Ecto neural progenitor cell (in vitro differentiated cells): Measurements from ENCODE around the gene ADCY5.

ENCODE experiments used
- DNase-seq: peaks from one replicate; pipeline ENCODE4 v3.0.0-alpha.2; 2018; ENCODE audit warnings: low spot score

Gene ADCY5

GRCh38 chr3:123406598-123406997, 42.3 kb downstream of the ADCY5 start:
- no peak for DNase-seq

DNA sequence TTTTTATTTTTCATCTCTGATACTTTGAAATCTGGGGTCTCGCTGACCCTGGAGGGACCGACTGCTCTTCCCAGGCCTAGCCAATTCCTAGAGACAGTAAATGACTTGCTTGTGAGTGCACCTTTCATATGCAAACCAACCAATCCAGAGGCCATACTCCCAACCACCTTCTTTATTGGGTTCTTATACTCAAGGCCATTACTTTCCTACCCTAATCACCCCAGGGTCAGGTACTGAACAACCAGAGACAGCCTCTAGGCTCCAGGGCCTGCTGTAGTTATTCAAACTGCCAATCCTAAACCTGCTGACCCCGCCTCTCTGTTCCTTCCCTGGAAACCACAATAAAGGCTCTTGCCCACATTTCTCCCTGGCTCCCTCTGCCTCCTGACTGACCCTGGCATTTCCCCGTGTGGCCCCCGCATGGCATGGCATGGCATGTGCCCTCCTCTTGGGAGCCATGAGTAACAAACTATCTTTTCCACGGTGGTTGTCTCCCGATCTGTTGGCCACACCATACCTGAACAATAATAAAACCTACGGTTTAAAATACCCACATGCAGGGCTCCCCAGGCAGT, 42.9 kb downstream of the ADCY5 start:
- DNase-seq: no peak

GRCh38 chr3:123405021-123405420, 43.9 kb downstream of the ADCY5 start:
- no peak for DNase-seq

DNA sequence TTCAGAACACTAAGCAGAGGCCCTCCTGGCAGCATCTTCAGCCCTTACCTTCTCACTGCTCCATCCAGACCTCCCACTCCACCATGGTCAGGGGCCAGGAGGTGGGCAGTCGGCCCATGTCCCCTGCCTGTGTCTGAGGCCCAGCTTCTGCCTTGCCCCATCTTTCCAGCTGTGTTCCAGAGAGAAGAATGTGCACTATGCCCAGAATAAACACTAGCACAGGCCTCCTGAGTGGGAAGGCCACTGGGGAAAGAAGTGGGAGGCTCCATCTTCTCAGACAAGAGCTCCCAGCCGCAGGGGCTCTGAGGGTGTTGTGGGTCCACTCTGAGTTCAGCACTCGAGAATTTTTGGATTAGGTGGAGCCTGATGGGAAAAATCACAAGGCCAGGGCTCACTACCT, 44.5 kb downstream of the ADCY5 start:
- no peak for DNase-seq

GRCh38 chr3:123401836-123402530, 46.9 kb downstream of the ADCY5 start:
- DNase-seq: no peak

DNA sequence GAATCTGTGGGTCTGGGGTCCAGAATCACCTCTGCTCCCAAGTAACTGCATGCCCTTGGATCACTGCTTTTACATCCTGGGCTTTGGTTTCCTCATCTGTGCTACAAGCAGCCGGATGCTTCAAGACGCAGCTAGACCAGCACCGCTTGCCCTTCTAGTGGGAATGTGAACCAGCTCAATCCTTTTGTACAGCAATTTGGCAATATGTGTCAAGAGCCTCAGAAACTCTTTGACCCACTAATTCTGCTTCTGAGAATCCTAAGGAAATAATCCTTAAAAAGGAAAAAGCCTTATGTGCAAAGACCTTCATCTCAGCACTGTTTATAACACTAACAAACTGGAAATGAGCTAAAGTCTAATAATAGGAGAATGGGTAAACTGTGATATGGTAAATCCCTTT, 48.7 kb downstream of the ADCY5 start:
- no peak for DNase-seq

GRCh38 chr3:123399653-123400052, 49.2 kb downstream of the ADCY5 start:
- no peak for DNase-seq

GRCh38 chr3:123397921-123398785, 50.7 kb downstream of the ADCY5 start:
- no peak for DNase-seq

GRCh38 chr3:123397050-123397590, 51.8 kb downstream of the ADCY5 start:
- DNase-seq: no peak

DNA sequence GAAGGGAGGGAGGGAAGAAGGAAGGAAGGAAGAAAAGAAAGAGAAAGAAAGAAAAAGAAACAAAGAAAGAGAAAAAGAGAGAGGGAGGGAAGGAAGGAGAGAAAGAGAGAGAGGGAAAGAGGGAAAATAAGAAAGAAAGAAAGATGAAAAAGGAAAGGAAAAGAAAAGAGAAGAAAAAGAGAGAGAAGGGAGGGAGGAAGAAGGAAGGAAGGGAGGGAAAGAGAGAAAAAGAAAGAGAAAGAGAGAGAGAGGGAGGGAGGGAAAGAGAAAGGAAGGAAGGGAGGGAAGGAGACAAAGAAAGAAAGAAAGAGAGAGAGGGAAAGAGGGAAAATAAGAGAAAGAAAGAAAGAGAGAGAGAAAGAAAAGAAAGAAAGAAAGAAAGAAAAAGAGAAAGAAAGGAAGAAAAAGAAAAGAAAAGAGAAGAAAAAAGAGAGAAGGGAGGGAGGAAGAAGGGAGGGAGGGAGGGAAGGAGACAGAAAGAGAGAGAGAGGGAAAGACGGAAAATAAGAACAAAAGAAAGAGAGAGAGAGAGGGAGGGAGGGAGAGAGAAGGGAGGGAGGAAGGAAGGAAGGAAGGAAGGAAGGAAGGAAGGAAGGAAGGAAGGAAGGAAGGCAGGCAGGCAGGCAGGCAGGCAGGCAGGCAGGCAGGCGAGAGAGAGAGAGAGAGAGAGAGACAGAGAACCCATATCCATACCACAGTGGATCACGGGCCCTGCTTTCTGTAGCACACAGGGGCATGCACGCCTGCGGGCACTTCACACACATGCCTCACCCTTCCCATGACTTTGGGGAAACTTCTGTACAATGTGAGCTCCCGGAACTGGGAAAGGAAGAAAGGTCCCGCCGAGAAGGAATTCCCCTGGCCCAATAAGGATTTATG, 52.5 kb downstream of the ADCY5 start:
- no peak for DNase-seq

- DNase-seq: no peak
Measured at GRCh38 chr3:123395235-123395634, 53.7 kb downstream of the ADCY5 start.

DNA sequence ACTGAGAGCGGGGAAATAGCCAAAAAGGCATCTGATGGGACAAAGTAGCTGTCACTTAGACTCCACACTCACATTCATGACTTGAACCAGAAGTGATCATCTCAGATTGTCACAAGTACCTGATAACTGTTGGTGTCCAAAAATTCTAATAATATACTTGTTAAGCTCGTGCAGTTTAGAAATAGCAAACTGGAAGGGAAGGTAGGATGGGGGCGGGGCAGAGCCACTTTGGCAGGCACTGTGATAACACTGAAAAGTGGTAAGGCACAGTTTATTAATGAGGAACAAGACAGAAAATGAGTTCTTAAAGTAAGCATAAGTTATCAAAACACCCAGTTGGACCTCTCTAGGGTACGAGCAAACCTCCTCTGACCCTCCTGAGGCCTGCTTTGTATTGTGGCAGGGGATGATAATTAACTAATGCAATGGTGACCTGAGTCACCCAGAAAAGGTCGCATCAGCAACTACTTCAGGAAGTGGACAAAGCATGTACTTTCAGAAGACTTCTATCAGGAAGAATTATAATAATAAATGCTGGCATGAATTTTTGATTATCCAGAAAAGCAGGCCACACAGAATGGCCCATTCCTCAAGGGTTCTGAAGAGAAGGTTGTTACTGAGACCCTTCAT, 54.4 kb downstream of the ADCY5 start:
- DNase-seq: no peak

- no peak for DNase-seq
Measured at GRCh38 chr3:123392871-123393620, 55.8 kb downstream of the ADCY5 start.

DNA sequence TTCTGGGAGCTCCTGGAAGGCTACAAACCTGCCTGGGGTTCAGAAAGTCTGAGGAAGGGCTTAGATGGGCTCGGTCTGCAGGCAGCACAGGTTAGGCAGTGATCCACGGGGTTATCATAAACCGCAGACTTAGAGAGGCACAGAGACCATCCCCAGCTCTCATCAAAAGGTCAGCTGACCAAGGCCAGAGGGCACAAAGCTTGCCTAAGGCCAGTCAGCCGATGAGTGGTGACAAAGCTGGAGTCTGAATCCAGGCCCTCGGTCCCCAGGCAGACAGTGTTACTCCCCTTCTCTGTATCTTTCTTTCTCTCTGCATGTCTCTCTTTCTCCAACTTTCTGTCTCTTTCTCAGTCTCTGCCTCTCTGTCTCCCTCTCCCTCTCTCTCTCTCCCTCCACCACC, 56.5 kb downstream of the ADCY5 start:
- DNase-seq: no peak

- no peak for DNase-seq
Measured at GRCh38 chr3:123390865-123391600, 57.9 kb downstream of the ADCY5 start.

DNA sequence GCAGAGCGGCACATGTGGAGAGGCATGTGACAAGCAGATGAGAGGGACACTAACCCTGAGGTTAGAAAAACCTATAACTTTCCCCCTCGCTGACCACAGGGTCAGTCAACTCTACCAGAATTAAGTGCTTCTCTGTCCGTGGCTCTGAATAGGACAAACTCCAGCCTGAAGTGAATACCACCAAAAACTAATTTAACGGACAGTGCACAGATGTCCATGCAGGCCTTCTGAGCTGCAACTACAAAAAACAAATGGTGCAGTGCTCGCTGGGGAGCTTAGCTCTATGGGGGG, 59.3 kb downstream of the ADCY5 start:
- DNase-seq: no peak

DNA sequence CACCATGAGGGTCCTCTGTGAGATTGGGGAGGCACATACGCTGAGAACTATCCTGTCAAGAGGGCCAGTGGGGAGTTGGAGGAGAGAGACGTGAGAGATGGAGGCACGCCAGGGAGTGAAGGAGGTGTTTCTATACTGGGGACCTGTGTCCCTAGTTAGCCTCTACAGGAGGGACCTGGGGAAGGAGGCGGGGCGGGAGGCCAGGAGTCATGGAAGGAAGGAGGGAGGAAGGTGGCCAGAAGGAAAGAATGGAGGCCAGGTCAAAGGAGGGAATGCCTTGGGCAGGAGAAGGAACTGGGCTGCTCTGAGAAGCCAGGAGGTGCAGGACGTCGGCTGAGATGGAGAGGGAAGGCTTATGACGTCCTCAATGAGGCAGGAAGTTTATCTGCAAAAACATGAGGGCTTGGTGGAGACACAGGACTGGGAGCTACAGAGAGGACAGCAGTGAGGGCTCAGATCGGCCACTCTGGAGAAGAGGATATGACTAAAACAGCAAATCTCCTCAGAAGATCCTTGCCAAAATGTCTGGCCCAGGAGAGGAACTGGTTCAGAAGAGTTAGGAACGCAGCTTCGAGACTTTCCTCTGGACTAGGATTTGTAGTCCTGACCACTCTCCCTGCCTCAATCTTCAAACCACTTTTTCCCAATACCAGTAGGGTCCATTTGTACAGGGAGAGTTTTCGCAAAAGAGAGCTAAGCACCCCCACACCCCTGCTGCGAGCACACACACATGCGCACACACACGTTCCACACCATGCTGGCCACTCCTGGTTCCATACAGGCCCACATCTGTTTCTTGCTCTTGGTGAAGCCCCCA, 59.9 kb downstream of the ADCY5 start:
- no peak for DNase-seq

- DNase-seq: no peak
Measured at GRCh38 chr3:123388042-123388441, 60.8 kb downstream of the ADCY5 start.

DNA sequence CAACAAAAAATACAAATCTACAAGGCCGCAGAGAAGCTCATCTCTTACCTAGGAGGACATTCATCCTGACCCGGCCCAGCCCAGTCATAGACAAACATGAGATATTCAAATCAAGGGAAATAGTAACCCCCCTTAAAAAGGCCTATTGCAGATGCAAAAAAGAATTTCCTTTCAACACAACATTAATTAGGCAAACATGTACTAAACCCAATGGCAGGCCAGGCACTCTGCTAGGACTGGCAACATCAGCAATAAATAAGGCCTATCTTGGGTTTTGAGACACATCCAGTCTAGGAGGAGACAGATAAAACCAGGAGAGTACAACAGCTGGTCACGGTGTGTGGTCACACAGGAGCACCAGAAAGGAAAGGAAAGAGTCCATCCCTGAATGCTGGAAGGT, 61.4 kb downstream of the ADCY5 start:
- DNase-seq: no peak
